ENCODE measurements around the gene SLC6A1.

DNA sequence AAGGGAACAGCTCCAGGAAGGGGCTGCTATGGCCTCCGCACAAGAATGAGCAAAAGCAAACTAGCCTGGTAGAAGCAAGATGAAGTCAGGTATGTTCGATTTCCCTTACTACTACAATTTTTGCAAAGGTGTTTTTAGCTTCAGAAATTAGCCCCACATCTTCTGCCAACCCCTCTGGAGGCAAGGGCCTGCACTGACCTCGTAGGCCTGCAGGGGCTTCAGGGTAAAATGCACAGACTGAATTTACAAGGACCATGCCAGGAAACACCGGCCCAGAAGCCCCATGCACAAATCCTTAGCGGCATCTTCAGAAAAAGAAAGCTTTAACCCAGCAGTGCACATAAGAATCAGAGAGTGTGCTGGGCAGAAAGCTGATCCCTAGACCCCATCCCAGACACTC, 53.0 kb downstream of the SLC6A1 start:
- TF ChIP-seq, protein P1, sequence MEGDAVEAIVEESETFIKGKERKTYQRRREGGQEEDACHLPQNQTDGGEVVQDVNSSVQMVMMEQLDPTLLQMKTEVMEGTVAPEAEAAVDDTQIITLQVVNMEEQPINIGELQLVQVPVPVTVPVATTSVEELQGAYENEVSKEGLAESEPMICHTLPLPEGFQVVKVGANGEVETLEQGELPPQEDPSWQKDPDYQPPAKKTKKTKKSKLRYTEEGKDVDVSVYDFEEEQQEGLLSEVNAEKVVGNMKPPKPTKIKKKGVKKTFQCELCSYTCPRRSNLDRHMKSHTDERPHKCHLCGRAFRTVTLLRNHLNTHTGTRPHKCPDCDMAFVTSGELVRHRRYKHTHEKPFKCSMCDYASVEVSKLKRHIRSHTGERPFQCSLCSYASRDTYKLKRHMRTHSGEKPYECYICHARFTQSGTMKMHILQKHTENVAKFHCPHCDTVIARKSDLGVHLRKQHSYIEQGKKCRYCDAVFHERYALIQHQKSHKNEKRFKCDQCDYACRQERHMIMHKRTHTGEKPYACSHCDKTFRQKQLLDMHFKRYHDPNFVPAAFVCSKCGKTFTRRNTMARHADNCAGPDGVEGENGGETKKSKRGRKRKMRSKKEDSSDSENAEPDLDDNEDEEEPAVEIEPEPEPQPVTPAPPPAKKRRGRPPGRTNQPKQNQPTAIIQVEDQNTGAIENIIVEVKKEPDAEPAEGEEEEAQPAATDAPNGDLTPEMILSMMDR (IDR thresholded peaks at IDR 0.05; ENCODE audit: low read depth, low read length, missing input control): no peak
- no peak for TF ChIP-seq RAD21 (IDR thresholded peaks at IDR 0.05)
- TF ChIP-seq YY1 (IDR thresholded peaks at IDR 0.05): no peak
- TF ChIP-seq, protein P2, sequence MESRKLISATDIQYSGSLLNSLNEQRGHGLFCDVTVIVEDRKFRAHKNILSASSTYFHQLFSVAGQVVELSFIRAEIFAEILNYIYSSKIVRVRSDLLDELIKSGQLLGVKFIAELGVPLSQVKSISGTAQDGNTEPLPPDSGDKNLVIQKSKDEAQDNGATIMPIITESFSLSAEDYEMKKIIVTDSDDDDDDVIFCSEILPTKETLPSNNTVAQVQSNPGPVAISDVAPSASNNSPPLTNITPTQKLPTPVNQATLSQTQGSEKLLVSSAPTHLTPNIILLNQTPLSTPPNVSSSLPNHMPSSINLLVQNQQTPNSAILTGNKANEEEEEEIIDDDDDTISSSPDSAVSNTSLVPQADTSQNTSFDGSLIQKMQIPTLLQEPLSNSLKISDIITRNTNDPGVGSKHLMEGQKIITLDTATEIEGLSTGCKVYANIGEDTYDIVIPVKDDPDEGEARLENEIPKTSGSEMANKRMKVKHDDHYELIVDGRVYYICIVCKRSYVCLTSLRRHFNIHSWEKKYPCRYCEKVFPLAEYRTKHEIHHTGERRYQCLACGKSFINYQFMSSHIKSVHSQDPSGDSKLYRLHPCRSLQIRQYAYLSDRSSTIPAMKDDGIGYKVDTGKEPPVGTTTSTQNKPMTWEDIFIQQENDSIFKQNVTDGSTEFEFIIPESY (IDR thresholded peaks at IDR 0.05): no peak
- TF ChIP-seq, protein P3, sequence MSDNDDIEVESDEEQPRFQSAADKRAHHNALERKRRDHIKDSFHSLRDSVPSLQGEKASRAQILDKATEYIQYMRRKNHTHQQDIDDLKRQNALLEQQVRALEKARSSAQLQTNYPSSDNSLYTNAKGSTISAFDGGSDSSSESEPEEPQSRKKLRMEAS (IDR thresholded peaks at IDR 0.05): no peak

Measured in liver (tissue), 3 donors.